Measurements from ENCODE around the gene SLA2. TPM values are rescaled to one million over a fixed set of nuclear protein-coding genes. Genes with fewer than 3 reads are reported as not detected.

Gene SLA2
- total RNA-seq, 1 donor from 2014 or later, result 0.67 TPM

DNA sequence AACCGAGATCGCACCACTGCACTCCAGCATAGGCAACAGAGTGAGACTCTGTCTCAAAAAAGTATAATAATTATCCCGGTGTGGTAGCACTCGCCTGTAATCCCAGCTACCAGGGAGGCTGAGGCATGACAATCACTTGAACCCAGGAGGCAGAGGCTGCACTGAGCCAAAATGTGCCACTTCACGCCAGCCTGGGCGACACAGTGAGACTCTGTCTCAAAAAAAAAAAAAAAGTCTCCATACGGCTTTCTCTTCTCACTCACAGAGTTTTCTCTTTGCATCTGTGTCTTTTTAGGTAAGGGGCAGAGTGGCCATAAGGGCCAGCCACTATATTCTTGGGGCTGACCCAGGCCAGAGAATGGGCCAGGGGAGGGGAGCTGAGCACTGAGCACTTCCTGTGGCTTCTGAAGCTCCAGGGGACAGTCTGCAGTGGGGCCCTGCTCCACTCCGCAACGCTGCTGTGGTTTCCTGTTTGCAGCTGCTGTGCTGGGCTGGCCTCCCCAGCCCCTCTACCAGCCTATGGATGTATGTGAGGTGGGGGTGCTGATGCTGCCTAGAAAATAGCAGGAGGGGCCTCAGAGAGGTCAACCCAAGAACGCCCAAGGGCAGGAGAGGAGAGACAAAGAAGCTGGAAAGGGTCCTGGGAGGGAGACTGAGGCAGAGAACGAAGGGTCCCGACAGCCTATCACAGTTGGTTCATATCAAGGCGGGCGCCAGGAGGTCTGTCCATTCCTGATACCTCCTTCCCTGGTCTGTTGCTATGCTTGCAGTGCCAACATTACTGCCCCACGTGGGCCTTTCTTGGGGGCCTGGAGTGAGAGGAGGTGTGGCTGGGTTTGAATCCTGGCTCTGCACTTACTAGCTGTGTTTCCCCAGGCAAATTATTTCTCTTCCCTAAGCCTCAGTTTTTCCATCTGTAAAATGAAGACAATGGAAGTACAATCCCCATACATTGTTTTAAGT lies 16.0 kb downstream of the SLA2 start:
- Mint-ChIP-seq H3K36me3 (ENCODE audit: low read depth) (no peaks in the 10 kb centered on the region), H3K27me3 (no peaks in the 10 kb centered on the region), H3K4me3 (no peak overlapping the region), H3K27ac (peak overlapping the region; percentile 41), H3K4me1 (peaks cover 9% of the 10 kb centered on the region), H3K9me3 (no peaks in the 10 kb centered on the region)
- ChIA-PET CTCF (no interaction called here), POLR2A (interaction anchor here (0.9 kb wide), 1 partner anchor 25 kb away, joined by 5 read pairs; the partner anchor contains the start of gene RAB5IF)
- intact Hi-C loops (cut with micrococcal nuclease), result no loop called here
- TF ChIP-seq, protein P1, sequence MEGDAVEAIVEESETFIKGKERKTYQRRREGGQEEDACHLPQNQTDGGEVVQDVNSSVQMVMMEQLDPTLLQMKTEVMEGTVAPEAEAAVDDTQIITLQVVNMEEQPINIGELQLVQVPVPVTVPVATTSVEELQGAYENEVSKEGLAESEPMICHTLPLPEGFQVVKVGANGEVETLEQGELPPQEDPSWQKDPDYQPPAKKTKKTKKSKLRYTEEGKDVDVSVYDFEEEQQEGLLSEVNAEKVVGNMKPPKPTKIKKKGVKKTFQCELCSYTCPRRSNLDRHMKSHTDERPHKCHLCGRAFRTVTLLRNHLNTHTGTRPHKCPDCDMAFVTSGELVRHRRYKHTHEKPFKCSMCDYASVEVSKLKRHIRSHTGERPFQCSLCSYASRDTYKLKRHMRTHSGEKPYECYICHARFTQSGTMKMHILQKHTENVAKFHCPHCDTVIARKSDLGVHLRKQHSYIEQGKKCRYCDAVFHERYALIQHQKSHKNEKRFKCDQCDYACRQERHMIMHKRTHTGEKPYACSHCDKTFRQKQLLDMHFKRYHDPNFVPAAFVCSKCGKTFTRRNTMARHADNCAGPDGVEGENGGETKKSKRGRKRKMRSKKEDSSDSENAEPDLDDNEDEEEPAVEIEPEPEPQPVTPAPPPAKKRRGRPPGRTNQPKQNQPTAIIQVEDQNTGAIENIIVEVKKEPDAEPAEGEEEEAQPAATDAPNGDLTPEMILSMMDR (IDR thresholded peaks at IDR 0.05), result no peak
- peak; percentile 66 for ATAC-seq (ENCODE audit: low read depth)
- no peak for DNase-seq

DNA sequence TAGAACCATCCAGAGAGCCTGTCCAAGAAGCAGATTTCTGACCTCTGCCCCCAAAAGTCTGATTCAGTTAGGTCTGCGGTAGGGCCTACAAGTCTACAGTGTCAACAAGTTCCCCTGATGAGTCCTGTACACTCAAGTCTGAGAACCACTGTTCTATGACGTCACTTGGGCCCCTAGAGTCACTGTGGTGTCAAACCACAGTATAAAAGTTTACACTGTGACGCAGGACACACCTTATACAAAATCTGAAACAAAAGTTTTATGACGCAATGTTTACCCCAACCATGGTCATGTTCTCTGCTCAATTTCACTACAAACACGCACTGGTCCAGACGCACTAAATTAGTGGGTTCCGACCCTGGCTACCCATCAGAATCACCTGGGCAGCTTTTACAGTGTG lies 17.9 kb downstream of the SLA2 start:
- ChIA-PET CTCF (no interaction called here), POLR2A (interaction anchor here (0.6 kb wide), 1 partner anchor 218 kb away, joined by 3 read pairs; no protein-coding TSS in a partner anchor)
- Mint-ChIP-seq H3K36me3 (ENCODE audit: low read depth) (no peaks in the 10 kb centered on the region), H3K27ac (no peak overlapping the region), H3K9me3 (no peaks in the 10 kb centered on the region), H3K27me3 (no peaks in the 10 kb centered on the region), H3K4me3 (no peak overlapping the region), H3K4me1 (peaks cover 9% of the 10 kb centered on the region)
- ATAC-seq (ENCODE audit: low read depth) (no peak), DNase-seq (no peak)
- TF ChIP-seq, protein P1 (IDR thresholded peaks at IDR 0.05), result no peak
- intact Hi-C loops (cut with micrococcal nuclease), result no loop called here

DNA sequence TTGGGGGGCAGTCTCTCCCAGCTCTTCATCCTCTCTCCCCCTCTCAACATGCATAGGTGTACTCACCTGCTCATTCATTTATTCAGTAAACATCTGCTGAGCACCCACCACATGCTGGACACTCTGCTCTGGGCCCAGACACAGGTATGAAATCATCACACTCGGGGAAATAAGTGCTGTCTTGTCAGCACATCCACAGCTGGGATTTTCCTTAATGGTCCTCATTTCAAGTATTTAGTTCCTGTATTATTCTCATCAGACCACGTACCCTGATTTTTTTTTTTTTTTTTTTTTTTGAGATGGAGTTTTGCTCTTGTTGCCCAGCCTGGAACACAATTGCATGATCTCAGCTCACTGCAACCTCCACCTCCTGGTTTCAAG lies 21.1 kb downstream of the SLA2 start:
- Mint-ChIP-seq H3K27ac (no peak overlapping the region), H3K27me3 (no peaks in the 10 kb centered on the region), H3K4me3 (no peak overlapping the region), H3K36me3 (ENCODE audit: low read depth) (peaks cover 3% of the 10 kb centered on the region), H3K9me3 (no peaks in the 10 kb centered on the region), H3K4me1 (peaks cover 6% of the 10 kb centered on the region)
- intact Hi-C loops (cut with micrococcal nuclease), result no loop called here
- ATAC-seq (ENCODE audit: low read depth), result no peak
- DNase-seq, result no peak
- ChIA-PET POLR2A (no interaction called here), CTCF (no interaction called here)
- TF ChIP-seq, protein P1 (IDR thresholded peaks at IDR 0.05), result no peak

DNA sequence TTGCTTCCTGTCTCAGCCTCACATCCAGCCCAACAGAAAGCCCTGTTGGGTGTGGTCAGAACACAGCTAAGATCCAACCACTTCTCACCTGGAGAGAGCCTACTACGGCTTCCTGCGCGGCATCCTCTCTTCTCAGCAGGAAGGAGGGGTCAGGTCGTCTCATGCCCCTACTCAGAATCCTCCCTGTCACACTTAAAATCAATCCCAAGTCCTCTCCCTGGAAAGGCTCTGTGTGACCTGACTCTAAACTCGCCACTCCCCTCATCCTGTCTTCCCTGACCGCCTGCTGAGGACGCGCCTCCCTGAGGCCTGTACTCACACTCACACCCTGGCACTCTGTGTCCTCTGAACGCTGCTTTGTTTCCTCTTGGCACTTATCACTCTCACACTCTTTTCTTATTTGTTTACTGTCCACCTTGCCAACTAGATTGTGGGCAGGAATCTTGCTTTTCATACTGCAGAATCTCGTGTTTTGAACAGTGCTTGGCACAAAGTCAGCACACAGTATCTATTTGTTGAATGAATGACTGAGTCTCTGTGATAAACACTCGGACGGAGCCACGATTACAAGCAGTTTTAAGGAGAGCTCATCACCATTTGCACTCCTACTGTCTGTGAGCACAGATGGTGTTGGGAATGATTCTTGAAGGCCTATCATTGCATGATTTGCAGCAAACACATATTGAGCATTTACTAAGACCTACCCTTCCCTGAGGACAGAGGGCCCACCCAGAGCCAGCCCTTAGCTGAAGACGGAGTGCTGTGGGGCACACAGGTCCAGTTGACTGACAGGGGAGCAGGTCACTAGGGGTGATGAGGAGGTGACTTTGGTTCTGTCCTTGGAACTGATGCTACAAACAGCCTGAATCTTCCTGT lies 21.7 kb downstream of the SLA2 start:
- ChIA-PET CTCF (interaction anchor here (1.2 kb wide), 1 partner anchor 10 kb away, joined by 3 read pairs; no protein-coding TSS in a partner anchor), POLR2A (no interaction called here)
- intact Hi-C loops (cut with micrococcal nuclease), result no loop called here
- peaks cover 3% of the 10 kb centered on the region for H3K36me3 Mint-ChIP-seq (ENCODE audit: low read depth)
- DNase-seq (no peak), ATAC-seq (ENCODE audit: low read depth) (no peak)
- H3K9me3 Mint-ChIP-seq, result no peaks in the 10 kb centered on the region
- H3K27me3 Mint-ChIP-seq, result no peaks in the 10 kb centered on the region
- H3K4me3 Mint-ChIP-seq, result no peak overlapping the region
- TF ChIP-seq, protein P1 (IDR thresholded peaks at IDR 0.05), result no peak
- no peaks in the 10 kb centered on the region for H3K4me1 Mint-ChIP-seq
- no peak overlapping the region for H3K27ac Mint-ChIP-seq

DNA sequence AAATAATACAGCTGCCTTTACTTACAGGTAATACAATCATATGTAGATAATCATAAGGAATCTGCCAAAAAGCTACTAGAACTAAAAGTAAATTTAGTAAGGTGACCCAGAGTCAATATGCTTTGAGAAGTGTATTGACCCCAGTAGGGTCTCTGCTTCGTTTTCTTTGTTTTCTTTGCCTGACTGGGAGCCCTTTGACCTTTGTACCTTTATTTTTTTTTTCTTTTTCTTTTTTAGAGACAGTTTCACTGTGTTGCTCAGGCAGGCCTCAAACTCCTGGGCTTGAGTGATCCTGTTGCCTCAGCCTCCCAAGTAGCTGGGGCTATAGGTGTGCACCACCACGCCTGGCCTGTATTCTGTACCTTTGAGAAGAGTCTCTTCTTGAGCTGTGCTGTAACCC lies 22.6 kb downstream of the SLA2 start:
- no peak for ATAC-seq (ENCODE audit: low read depth)
- ChIA-PET POLR2A (no interaction called here), CTCF (interaction anchor here (1.2 kb wide), 1 partner anchor 9 kb away, joined by 3 read pairs; no protein-coding TSS in a partner anchor)
- Mint-ChIP-seq H3K4me1 (no peaks in the 10 kb centered on the region), H3K27ac (no peak overlapping the region), H3K36me3 (ENCODE audit: low read depth) (peaks cover 3% of the 10 kb centered on the region), H3K27me3 (no peaks in the 10 kb centered on the region), H3K4me3 (no peak overlapping the region), H3K9me3 (no peaks in the 10 kb centered on the region)
- intact Hi-C loops (cut with micrococcal nuclease), result no loop called here
- no peak for DNase-seq
- TF ChIP-seq, protein P1 (IDR thresholded peaks at IDR 0.05), result no peak
